Transverse colon (tissue), 4 donors: ENCODE measurements around the gene BTBD2. TPM values are rescaled to one million over a fixed set of nuclear protein-coding genes. Genes with fewer than 3 reads are reported as not detected.
A peak's percentile ranks its signal among the peaks of the same experiment; 100 is the strongest.

ENCODE experiments used
- DNase-seq: peaks from one replicate; pipeline ENCODE4 v3.0.0-alpha.2; 2019
- H3K27ac ChIP-seq, 4 donors: fragments of 200-600 bp; sonication (generic); 2 replicates each; pipeline ENCODE4 v1.5.1; 2016 to 2018; ENCODE audit warnings: inconsistent platforms in 4 of 4
- H3K27me3 ChIP-seq: fragments of 200-600 bp; sonication (generic); 2 replicates; pipeline ENCODE4 v1.5.1; 2017; ENCODE audit warnings: inconsistent platforms
- H3K36me3 ChIP-seq, 4 donors: fragments of 200-600 bp; sonication (generic); 2 replicates each; pipeline ENCODE4 v1.5.1; 2017 to 2019; ENCODE audit warnings: inconsistent platforms in 4 of 4
- H3K4me1 ChIP-seq, 4 donors: fragments of 200-600 bp; sonication (generic); 2 replicates each; pipeline ENCODE4 v1.5.1; 2017 to 2020; ENCODE audit warnings: inconsistent platforms in 4 of 4
- H3K4me3 ChIP-seq, 4 donors: fragments of 200-600 bp; sonication (generic); 1 replicate in 1 of 4; 2 replicates in 3 of 4; pipeline versions ENCODE4 v1.5.1 to v1.6.1; 2017 to 2019; ENCODE audit warnings: inconsistent platforms in 4 of 4
- H3K9me3 ChIP-seq, 2 donors: fragments of 200-600 bp; sonication (generic); 2 replicates each; pipeline ENCODE4 v1.5.1; 2017 to 2019; ENCODE audit warnings: inconsistent platforms in 2 of 2
- EP300 ChIP-seq: sonication (generic); formaldehyde crosslinking; IDR thresholded peaks from one replicate; pipeline ENCODE4 v1.6.1; 2017; ENCODE audit warnings: antibody characterized with exemption, low read depth
- POLR2A ChIP-seq: fragments of 450-650 bp; IDR thresholded peaks from one replicate; pipeline ENCODE4 v1.6.1; 2016; ENCODE audit warnings: antibody characterized with exemption, mild to moderate bottlenecking, moderate library complexity
- POLR2AphosphoS5 ChIP-seq, 3 donors: sonication (generic); formaldehyde crosslinking; IDR thresholded peaks; one replicate each; pipeline ENCODE4 v1.6.1; 2016; ENCODE audit warnings: antibody characterized with exemption in 3 of 3
- WGBS, 2 donors: methylation state at CpG; one replicate each; pipeline ENCODE4 v1.1.5; 2018; ENCODE audit warnings: low coverage in 1 of 2; 5-methylcytosine and 5-hydroxymethylcytosine counted together
- in situ Hi-C, 4 donors: fragments of 200-750 bp; cut with MboI; loops; one replicate each; pipeline versions ENCODE4 v1.15.0 to v1.15.1; 2017; ENCODE audit warnings: low sequenced_read_pairs in 3 of 4, low pct_ligation_motif_present in 1 of 4, low pct_unique_long_range_greater_than_20kb in 1 of 4
- intact Hi-C: fragments of 100-400 bp; cut with DNase I; formaldehyde crosslinking; loops from one replicate; pipeline ENCODE4 v1.15.1; 2023; ENCODE audit warnings: low total_unique reads
- total RNA-seq, 4 donors: library from RNA; depleted of rRNA; stranded (reverse); fragments of >200 nt; gene quantifications; one replicate each; pipeline ENCODE4 v1.1.0, GENCODE V29; 2016
- TF ChIP-seq, protein P1 (sequence below), 5 experiments: fragments of 200-600 bp in 3 of 5; fragments of 450-650 bp in 2 of 5; sonication (generic) in 3 of 5; IDR thresholded peaks; 1 replicate in 2 of 5; 2 replicates in 3 of 5; pipeline ENCODE4 v1.5.1; 2016 to 2017; ENCODE audit warnings: antibody characterized with exemption in 5 of 5, inconsistent platforms in 3 of 5, mild to moderate bottlenecking in 2 of 5, moderate library complexity in 1 of 5

BTBD2 gene
- total RNA-seq, 4 donors from 2014 or later, result 66.7 to 88.6 (median 84.4) TPM

DNA sequence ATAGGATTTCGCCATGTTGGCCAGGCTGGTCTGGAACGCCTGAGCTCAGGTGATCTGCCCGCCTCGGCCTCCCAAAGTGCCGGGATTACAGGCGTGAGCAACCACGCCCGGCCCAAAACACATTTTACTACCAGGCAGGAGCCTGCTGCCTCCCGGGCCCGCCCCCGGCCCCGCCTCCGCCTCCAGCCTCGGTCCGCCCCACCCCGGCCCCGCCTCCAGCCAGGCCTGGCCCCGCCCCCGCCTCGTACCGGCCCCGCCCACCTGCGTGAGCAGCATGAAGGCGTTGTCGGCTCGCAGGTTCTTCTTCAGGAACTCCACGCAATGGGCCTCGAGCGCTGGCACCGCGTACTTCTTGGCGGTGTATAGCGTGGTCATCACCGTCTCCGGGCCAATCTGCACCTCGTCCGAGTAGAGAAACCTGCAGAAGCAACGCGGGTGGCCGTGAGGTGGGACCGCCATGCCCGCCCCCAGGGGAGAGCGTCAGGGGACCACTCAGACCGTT, 22.7 kb downstream of the BTBD2 start:
- peaks cover 0 to 3% (median 0%) of the 10 kb centered on the region in 4 donors for H3K4me1 ChIP-seq
- no peak overlapping the region for H3K4me3 ChIP-seq
- H3K9me3 ChIP-seq, result no peaks in the 10 kb centered on the region
- TF ChIP-seq POLR2A (no peak), EP300 (no peak), POLR2AphosphoS5 (IDR thresholded peaks at IDR 0.05) (no peak)
- TF ChIP-seq, protein P1, sequence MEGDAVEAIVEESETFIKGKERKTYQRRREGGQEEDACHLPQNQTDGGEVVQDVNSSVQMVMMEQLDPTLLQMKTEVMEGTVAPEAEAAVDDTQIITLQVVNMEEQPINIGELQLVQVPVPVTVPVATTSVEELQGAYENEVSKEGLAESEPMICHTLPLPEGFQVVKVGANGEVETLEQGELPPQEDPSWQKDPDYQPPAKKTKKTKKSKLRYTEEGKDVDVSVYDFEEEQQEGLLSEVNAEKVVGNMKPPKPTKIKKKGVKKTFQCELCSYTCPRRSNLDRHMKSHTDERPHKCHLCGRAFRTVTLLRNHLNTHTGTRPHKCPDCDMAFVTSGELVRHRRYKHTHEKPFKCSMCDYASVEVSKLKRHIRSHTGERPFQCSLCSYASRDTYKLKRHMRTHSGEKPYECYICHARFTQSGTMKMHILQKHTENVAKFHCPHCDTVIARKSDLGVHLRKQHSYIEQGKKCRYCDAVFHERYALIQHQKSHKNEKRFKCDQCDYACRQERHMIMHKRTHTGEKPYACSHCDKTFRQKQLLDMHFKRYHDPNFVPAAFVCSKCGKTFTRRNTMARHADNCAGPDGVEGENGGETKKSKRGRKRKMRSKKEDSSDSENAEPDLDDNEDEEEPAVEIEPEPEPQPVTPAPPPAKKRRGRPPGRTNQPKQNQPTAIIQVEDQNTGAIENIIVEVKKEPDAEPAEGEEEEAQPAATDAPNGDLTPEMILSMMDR (IDR thresholded peaks at IDR 0.05), result no peak
- intact Hi-C loops (no loop called here), in situ Hi-C loops (no loop called here)
- no peak overlapping the region for H3K27ac ChIP-seq
- WGBS, 2 donors, result 89% methylated on average over 21 of the region's 44 CpGs; no CpG with 5 or more reads in 1 of the 2 donors
- no peaks in the 10 kb centered on the region for H3K27me3 ChIP-seq
- peak; percentile 33 for DNase-seq
- peaks cover 0 to 35% (median 14%) of the 10 kb centered on the region in 4 donors for H3K36me3 ChIP-seq

GRCh38 chr19:1991018-1991913, 24.2 kb downstream of the BTBD2 start:
- peaks cover 0 to 3% (median 0%) of the 10 kb centered on the region in 4 donors for H3K4me1 ChIP-seq
- no peaks in the 10 kb centered on the region for H3K27me3 ChIP-seq
- H3K27ac ChIP-seq, result no peak overlapping the region
- WGBS, 2 donors, result 90% methylated on average over 30 of the region's 30 CpGs; no CpG with 5 or more reads in 1 of the 2 donors
- no peak for TF ChIP-seq EP300
- TF ChIP-seq, protein P1 (IDR thresholded peaks at IDR 0.05), result no peak
- no peak for TF ChIP-seq POLR2A
- no peak for TF ChIP-seq POLR2AphosphoS5 (IDR thresholded peaks at IDR 0.05)
- DNase-seq, result no peak
- H3K4me3 ChIP-seq, result no peak overlapping the region
- H3K9me3 ChIP-seq, result no peaks in the 10 kb centered on the region
- intact Hi-C loops, result no loop called here
- in situ Hi-C loops, result no loop called here
- H3K36me3 ChIP-seq, result peaks cover 0 to 34% (median 16%) of the 10 kb centered on the region in 4 donors

DNA sequence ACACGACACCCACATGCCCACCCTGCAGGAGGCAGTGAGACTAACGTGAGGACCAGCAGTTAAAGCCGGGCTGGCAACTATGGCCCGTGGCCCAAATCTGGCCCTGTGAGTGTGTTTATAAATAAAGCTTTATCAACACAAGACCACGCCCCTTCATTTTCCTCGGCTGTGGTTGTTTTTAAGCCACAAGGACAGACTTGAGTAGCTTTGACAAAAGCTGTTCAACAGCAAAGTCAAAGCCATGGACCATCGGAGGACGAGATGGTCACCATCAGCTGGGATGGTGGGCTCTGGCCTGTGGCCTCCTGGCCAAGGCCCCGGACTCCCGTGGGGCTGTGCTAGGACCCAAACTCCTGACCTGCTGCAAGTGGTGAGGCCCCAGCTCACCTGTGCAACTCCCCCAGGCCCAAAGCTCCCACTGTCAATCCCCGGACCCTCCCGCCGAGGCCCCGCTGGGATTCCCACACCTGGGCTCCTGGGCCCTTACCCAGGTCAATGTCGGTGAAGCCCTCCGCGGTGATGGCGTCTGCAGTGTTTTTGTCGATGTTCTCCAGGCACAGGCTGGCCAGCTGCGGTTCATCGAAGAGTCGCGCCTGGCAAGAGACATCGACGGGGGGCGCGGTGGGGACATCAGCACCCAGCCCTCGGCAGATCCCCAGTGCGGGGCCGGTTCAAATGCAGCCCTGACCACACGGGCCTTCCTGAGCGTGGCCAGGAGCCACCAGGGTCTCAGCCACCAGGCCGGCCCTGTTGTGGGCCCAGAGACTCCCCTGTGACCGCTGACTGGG, 25.1 kb downstream of the BTBD2 start:
- H3K9me3 ChIP-seq, result no peaks in the 10 kb centered on the region
- intact Hi-C loops, result no loop called here
- TF ChIP-seq POLR2AphosphoS5 (IDR thresholded peaks at IDR 0.05) (no peak), EP300 (no peak), POLR2A (no peak)
- TF ChIP-seq, protein P1 (IDR thresholded peaks at IDR 0.05), result no peak
- 92% methylated on average over 28 of the region's 34 CpGs; no CpG with 5 or more reads in 1 of the 2 donors for WGBS, 2 donors
- in situ Hi-C loops, result no loop called here
- no peak overlapping the region for H3K4me3 ChIP-seq
- no peaks in the 10 kb centered on the region for H3K4me1 ChIP-seq
- H3K27ac ChIP-seq, result no peak overlapping the region
- H3K27me3 ChIP-seq, result no peaks in the 10 kb centered on the region
- H3K36me3 ChIP-seq, result peaks cover 0 to 38% (median 13%) of the 10 kb centered on the region in 4 donors
- DNase-seq, result no peak
